Upper lobe of left lung (tissue), 6 donors: ENCODE measurements around the gene MT1E. TPM values are rescaled to one million over a fixed set of nuclear protein-coding genes. Genes with fewer than 3 reads are reported as not detected.
A peak's percentile ranks its signal among the peaks of the same experiment; 100 is the strongest.

Experiments
- ATAC-seq, 2 donors: fragments of 200-7000 bp; cut with Tn5 transposase; one replicate each; pipeline ENCODE4 v1.9.1; 2022; ENCODE audit warnings: mild to moderate bottlenecking in 2 of 2, moderate library complexity in 2 of 2; ENCODE audit not compliant: low FRiP score in 2 of 2
- DNase-seq, 2 donors: peaks; one replicate each; pipeline ENCODE4 v3.0.0-alpha.2; 2019 to 2020
- H3K27ac ChIP-seq, 4 donors: fragments of 200-600 bp; sonication (generic); one replicate each; pipeline ENCODE4 v1.5.1; 2016 to 2019
- H3K27me3 ChIP-seq, 4 donors: fragments of 200-600 bp; sonication (generic); one replicate each; pipeline ENCODE4 v1.5.1; 2017 to 2019
- H3K36me3 ChIP-seq, 4 donors: fragments of 200-600 bp; sonication (generic); one replicate each; pipeline ENCODE4 v1.5.1; 2016 to 2019
- H3K4me1 ChIP-seq, 4 donors: fragments of 200-600 bp; sonication (generic); one replicate each; pipeline ENCODE4 v1.5.1; 2018 to 2019
- H3K4me3 ChIP-seq, 4 donors: fragments of 200-600 bp; sonication (generic); one replicate each; pipeline ENCODE4 v1.5.1; 2017 to 2019; ENCODE audit warnings: mild to moderate bottlenecking in 2 of 4, moderate library complexity in 1 of 4
- H3K9me3 ChIP-seq, 4 donors: fragments of 200-600 bp; sonication (generic); one replicate each; pipeline ENCODE4 v1.5.1; 2018 to 2019
- EP300 ChIP-seq, 4 donors: sonication (generic); formaldehyde crosslinking; IDR thresholded peaks; one replicate each; pipeline ENCODE4 v1.5.1; 2017; ENCODE audit warnings: antibody characterized with exemption in 4 of 4, control low read depth in 2 of 4
- POLR2A ChIP-seq, 4 donors: fragments of 450-650 bp; IDR thresholded peaks; one replicate each; pipeline ENCODE4 v1.5.1; 2016 to 2017; ENCODE audit warnings: antibody characterized with exemption in 4 of 4, mild to moderate bottlenecking in 2 of 4
- POLR2AphosphoS5 ChIP-seq, 2 donors: sonication (generic); formaldehyde crosslinking; IDR thresholded peaks; one replicate each; pipeline ENCODE4 v1.5.1; 2017; ENCODE audit warnings: antibody characterized with exemption in 2 of 2
- WGBS, 2 donors: methylation state at CpG; one replicate each; pipeline ENCODE4 v1.1.5; 2017 to 2018; 5-methylcytosine and 5-hydroxymethylcytosine counted together
- total RNA-seq, 6 donors: library from RNA; depleted of rRNA in 4 of 6; stranded (reverse); fragments of >200 nt in 4 of 6; gene quantifications; one replicate each; pipeline versions ENCODE4 v1.1.0 to v1.2.1, GENCODE V29; 2016 to 2021
- TF ChIP-seq, protein P1 (sequence below), 6 experiments: fragments of 450-650 bp in 4 of 6; fragments of 200-600 bp in 2 of 6; sonication (generic) in 2 of 6; IDR thresholded peaks; one replicate each; pipeline ENCODE4 v1.5.1; 2016 to 2019; ENCODE audit warnings: antibody characterized with exemption in 6 of 6
- donor health status: DM: no; HTN: no; CAD: no; lungs with moderate emphysema.
- donor health status: DM: no; HTN: yes; CAD: no; lungs with severe emphysema.

MT1E gene
- total RNA-seq, 6 donors from 2014 or later = 72.3 to 546 (median 187) TPM

DNA sequence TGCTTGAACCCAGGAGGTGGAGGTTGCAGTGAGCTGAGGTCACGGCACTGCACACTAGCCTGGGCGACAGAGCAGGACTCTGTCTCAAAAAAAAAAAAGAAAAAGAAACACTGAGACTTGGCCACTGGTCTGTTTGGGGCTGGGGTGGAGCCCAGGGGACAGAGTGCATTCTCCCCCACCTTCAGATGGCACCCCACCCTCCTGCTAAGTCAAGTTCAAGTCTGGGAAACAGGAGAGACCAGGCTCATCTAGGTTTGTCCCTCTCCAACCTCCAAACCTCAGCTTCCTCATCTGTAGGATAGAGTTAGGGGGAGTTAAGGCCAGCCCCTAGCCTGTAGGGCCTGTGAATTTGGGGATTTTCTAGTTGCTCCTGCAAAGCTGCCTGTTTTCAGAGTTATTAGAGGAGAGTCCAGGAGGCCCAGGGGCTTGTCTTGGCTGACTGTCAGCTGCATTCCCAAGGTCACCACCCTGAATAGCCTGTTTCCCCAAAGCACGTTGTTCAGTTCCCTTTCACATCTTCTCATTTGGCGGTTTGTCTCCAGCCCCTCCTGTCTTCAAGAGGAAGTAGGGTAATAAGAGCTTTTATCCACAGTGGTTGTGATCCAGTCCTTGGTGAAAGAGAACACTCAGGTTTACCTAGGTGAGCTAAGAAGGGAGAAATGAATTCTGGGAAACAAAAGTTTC is 34.1 kb upstream of the MT1E start:
- Histone ChIP-seq H3K27me3 (peaks cover 2 to 13% (median 8%) of the 10 kb centered on the region in 4 donors), H3K27ac (no peak overlapping the region), H3K4me1 (peaks cover 10 to 12% (median 10%) of the 10 kb centered on the region in 4 donors), H3K9me3 (no peaks in the 10 kb centered on the region), H3K36me3 (no peaks in the 10 kb centered on the region), H3K4me3 (no peak overlapping the region)
- no peak for DNase-seq
- TF ChIP-seq POLR2AphosphoS5 (IDR thresholded peaks at IDR 0.05) (no peak), POLR2A (IDR thresholded peaks at IDR 0.05) (no peak), EP300 (IDR thresholded peaks at IDR 0.05) (no peak)
- TF ChIP-seq, protein P1, sequence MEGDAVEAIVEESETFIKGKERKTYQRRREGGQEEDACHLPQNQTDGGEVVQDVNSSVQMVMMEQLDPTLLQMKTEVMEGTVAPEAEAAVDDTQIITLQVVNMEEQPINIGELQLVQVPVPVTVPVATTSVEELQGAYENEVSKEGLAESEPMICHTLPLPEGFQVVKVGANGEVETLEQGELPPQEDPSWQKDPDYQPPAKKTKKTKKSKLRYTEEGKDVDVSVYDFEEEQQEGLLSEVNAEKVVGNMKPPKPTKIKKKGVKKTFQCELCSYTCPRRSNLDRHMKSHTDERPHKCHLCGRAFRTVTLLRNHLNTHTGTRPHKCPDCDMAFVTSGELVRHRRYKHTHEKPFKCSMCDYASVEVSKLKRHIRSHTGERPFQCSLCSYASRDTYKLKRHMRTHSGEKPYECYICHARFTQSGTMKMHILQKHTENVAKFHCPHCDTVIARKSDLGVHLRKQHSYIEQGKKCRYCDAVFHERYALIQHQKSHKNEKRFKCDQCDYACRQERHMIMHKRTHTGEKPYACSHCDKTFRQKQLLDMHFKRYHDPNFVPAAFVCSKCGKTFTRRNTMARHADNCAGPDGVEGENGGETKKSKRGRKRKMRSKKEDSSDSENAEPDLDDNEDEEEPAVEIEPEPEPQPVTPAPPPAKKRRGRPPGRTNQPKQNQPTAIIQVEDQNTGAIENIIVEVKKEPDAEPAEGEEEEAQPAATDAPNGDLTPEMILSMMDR (IDR thresholded peaks at IDR 0.05) = no peak
- ATAC-seq = no peak
- 51 to 62% methylated on average over 4 of the region's 4 CpGs for WGBS, 2 donors

DNA sequence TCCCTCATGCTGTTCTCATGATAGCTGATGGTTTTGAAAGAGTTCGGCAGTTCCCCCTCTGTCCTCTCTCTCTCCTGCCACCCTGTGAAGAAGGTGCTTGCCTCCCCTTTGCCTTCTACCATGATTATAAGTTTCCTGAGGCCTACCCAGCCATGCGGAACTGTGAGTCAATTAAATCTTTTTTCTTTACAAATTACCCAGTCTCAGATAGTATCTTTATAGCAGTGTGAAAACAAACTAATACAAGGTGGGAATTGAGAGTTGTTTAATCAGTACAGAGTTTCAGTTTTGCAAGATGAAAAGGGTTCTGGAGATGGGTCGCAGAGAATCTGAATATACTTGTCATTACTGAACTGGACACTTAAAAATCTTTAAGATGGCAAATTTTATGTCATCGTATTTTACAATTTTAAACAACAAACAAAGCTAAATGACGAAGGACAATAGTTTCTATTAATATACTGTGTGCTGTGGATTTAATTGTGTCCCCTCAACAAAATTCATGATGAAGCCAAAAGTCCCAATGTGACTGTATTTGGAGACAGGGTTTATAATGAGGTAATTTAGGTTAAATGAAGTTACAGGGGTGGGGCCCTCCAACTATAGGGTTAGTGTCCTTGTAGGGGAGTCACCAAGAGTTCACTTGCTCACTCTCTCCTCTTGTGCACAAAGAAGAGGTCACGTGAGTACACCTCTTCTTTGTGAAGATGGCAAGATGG is 31.8 kb upstream of the MT1E start:
- no peak for ATAC-seq
- peaks cover 10 to 12% (median 10%) of the 10 kb centered on the region in 4 donors for H3K4me1 ChIP-seq
- 76 to 79% methylated on average over 6 of the region's 6 CpGs for WGBS, 2 donors
- peaks cover 2 to 13% (median 8%) of the 10 kb centered on the region in 4 donors for H3K27me3 ChIP-seq
- no peak overlapping the region for H3K4me3 ChIP-seq
- H3K9me3 ChIP-seq = no peaks in the 10 kb centered on the region
- no peak for DNase-seq
- H3K36me3 ChIP-seq = no peaks in the 10 kb centered on the region
- TF ChIP-seq EP300 (IDR thresholded peaks at IDR 0.05) = no peak
- TF ChIP-seq, protein P1 (IDR thresholded peaks at IDR 0.05) = no peak
- TF ChIP-seq POLR2AphosphoS5 (IDR thresholded peaks at IDR 0.05) = no peak
- TF ChIP-seq POLR2A (IDR thresholded peaks at IDR 0.05) = no peak
- H3K27ac ChIP-seq = no peak overlapping the region

DNA sequence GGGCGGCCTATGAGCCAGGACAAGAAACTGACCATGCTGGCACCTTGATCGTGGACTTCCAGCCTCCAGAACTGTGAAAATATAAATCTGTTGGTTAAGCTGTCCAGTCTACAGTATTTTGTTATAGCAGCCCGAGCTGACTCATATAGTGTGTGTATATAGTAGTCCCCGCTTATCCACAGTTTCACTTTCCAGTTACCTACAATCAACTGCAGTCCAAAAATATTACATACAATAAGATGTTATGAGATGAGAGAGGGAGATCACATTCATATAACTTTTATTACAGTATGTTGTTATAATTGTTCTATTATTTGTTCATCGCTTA is 31.3 kb upstream of the MT1E start:
- no peaks in the 10 kb centered on the region for H3K9me3 ChIP-seq
- no peak overlapping the region for H3K27ac ChIP-seq
- TF ChIP-seq POLR2A (IDR thresholded peaks at IDR 0.05) (no peak), EP300 (IDR thresholded peaks at IDR 0.05) (no peak), POLR2AphosphoS5 (IDR thresholded peaks at IDR 0.05) (no peak)
- TF ChIP-seq, protein P1 (IDR thresholded peaks at IDR 0.05) = no peak
- ATAC-seq = no peak
- WGBS, 2 donors = 79 to 93% methylated on average over 5 of the region's 5 CpGs
- H3K4me3 ChIP-seq = no peak overlapping the region
- peaks cover 0 to 9% (median 4%) of the 10 kb centered on the region in 4 donors for H3K27me3 ChIP-seq
- H3K36me3 ChIP-seq = no peaks in the 10 kb centered on the region
- no peak for DNase-seq
- peaks cover 5 to 7% (median 6%) of the 10 kb centered on the region in 4 donors for H3K4me1 ChIP-seq

DNA sequence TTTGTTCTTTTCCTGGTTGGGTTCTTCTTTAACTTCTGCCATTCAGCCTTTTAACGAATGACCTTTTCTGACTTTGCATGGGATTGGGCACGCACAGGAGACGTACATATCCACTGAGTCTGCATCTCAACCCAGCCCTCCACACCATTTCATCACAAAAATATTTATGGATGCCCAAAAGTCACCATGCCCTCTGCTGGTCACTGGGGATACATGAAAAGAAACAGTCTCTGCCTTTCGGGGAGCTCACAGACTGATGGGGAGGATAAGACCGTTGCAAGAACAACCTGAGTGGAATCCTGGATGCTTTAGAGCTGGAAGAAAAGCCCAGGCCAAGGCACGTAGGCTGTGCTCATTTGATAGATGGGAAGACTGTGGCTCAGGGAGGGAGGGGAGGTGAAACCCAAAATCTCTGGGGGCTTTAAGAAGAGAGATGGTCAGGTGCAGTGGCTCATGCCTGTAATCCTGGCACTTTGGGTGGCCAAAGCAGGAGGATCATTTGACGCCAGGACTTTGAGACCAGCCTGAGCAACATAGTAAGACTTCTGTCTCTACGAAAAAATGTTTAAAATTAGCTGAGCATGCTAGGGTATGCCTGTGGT is 25.1 kb upstream of the MT1E start:
- no peaks in the 10 kb centered on the region for H3K9me3 ChIP-seq
- H3K36me3 ChIP-seq = no peaks in the 10 kb centered on the region
- ATAC-seq (peak in 1 of 2 donors; percentile 65), DNase-seq (no peak)
- TF ChIP-seq, protein P1 (IDR thresholded peaks at IDR 0.05) = peak; percentile 37 to 64 (median 54)
- no peak for TF ChIP-seq EP300 (IDR thresholded peaks at IDR 0.05)
- TF ChIP-seq POLR2AphosphoS5 (IDR thresholded peaks at IDR 0.05) = no peak
- 35 to 36% methylated on average over 8 of the region's 8 CpGs for WGBS, 2 donors
- H3K27me3 ChIP-seq = no peaks in the 10 kb centered on the region
- H3K4me3 ChIP-seq = no peak overlapping the region
- peaks cover 0 to 7% (median 6%) of the 10 kb centered on the region in 4 donors for H3K4me1 ChIP-seq
- no peak overlapping the region for H3K27ac ChIP-seq
